ENCODE data around the gene NUP35. TPM values are rescaled to one million over a fixed set of nuclear protein-coding genes. Genes with fewer than 3 reads are reported as not detected.

NUP35 gene
- polyA plus RNA-seq, 2 of the 4 experiments (the other 2 are of a cell fraction): 39.6 to 45.9 TPM

DNA sequence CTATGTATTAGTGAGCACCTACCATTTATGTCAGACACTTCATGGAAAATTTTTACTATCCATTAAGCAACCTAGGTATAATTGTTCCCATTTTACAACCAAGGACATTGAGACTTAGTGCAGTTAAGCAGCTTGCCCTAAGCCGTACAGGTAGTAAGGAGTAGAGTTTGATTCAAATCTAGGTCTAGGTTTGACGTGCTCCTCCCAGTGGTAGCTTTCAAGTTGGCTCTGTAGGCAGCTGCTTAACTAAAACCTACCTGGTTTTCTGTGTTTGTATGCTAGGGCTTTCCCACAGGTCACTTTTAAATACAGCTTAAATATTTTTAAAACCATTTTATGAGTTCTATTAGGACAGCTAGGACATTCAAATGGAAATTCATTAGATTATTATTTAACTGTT lies 69.7 kb downstream of the NUP35 start:
- POLR2A ChIA-PET: no interaction called here
- FAIRE-seq: no peak

DNA sequence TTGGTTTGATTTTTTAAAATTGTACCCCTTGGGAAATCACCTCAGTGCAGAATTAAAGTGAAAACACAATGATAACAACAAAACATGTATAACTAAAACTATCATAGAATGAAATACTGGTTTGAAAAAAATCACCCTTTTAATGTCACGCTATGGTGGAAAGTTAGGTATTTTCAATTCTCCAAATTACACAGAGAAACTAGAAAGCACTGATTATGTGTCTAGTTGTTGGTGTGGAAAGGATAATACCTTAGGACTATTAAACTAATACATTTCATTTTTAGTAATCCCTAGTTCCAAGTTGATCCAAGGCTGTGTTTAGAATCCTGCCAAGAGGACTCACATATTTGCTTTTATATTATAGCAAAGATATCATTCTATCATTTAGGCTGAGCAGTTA lies 71.2 kb downstream of the NUP35 start:
- WGBS (ENCODE audit: missing lambda C conversion rate): 98% methylated on average over 1 of the region's 1 CpG
- CTCF ChIA-PET: no interaction called here
- FAIRE-seq: no peak

More for the DNA sequence above, 69.7 kb downstream of the NUP35 start:
- ATAC-seq (no peak), DNase-seq (ENCODE audit: low read depth in 1 of 2, low spot score in 1 of 2) (no peak)
- Histone ChIP-seq H3K9me3 (no peaks in the 10 kb centered on the region), H3K4me1 (no peaks in the 10 kb centered on the region), H3K4me2 (no peak overlapping the region), H3K4me3 (no peak overlapping the region), H3K27ac (no peak overlapping the region)
- CTCF ChIA-PET: interaction anchor here (0.6 kb wide), 1 partner anchor 37 kb away, joined by 3 read pairs; no protein-coding TSS in a partner anchor
- no peak for TF ChIP-seq ZFP36 (IDR thresholded peaks at IDR 0.05; ENCODE audit: borderline replicate concordance, partially characterized antibody)
- TF ChIP-seq, protein P1, sequence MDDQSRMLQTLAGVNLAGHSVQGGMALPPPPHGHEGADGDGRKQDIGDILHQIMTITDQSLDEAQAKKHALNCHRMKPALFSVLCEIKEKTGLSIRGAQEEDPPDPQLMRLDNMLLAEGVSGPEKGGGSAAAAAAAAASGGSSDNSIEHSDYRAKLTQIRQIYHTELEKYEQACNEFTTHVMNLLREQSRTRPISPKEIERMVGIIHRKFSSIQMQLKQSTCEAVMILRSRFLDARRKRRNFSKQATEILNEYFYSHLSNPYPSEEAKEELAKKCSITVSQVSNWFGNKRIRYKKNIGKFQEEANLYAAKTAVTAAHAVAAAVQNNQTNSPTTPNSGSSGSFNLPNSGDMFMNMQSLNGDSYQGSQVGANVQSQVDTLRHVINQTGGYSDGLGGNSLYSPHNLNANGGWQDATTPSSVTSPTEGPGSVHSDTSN (IDR thresholded peaks at IDR 0.05): no peak
- no peak for TF ChIP-seq POLR2AphosphoS2 (conservative IDR thresholded peaks at IDR 0.05; ENCODE audit: low read length)
- no peak for TF ChIP-seq NFE2L2 (conservative IDR thresholded peaks at IDR 0.05; ENCODE audit: low read length)
- no peak for TF ChIP-seq TP53 (CRISPR knock-in tag; IDR thresholded peaks at IDR 0.05)
- TF ChIP-seq RCOR1 (IDR thresholded peaks at IDR 0.05; ENCODE audit: low read depth, low read length): no peak
- TF ChIP-seq TFCP2L1 (CRISPR knock-in tag; IDR thresholded peaks at IDR 0.05): no peak
- TF ChIP-seq HOXB5 (CRISPR knock-in tag; IDR thresholded peaks at IDR 0.05): no peak
- TF ChIP-seq FOSL2 (IDR thresholded peaks at IDR 0.05): no peak
- TF ChIP-seq FOSL2 (CRISPR knock-in tag; IDR thresholded peaks at IDR 0.05): no peak
- no peak for TF ChIP-seq HEYL (CRISPR knock-in tag; IDR thresholded peaks at IDR 0.05)
- TF ChIP-seq BHLHE40 (IDR thresholded peaks at IDR 0.05; ENCODE audit: low read depth, low read length): no peak
- TF ChIP-seq FOXS1 (CRISPR knock-in tag; IDR thresholded peaks at IDR 0.05): no peak
- TF ChIP-seq, protein P2, sequence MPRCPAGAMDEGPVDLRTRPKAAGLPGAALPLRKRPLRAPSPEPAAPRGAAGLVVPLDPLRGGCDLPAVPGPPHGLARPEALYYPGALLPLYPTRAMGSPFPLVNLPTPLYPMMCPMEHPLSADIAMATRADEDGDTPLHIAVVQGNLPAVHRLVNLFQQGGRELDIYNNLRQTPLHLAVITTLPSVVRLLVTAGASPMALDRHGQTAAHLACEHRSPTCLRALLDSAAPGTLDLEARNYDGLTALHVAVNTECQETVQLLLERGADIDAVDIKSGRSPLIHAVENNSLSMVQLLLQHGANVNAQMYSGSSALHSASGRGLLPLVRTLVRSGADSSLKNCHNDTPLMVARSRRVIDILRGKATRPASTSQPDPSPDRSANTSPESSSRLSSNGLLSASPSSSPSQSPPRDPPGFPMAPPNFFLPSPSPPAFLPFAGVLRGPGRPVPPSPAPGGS (IDR thresholded peaks at IDR 0.05): no peak
- TF ChIP-seq NPAS2 (CRISPR knock-in tag; IDR thresholded peaks at IDR 0.05; ENCODE audit: borderline replicate concordance): no peak
- TF ChIP-seq, protein P3, sequence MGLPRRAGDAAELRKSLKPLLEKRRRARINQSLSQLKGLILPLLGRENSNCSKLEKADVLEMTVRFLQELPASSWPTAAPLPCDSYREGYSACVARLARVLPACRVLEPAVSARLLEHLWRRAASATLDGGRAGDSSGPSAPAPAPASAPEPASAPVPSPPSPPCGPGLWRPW (IDR thresholded peaks at IDR 0.05): no peak
- TF ChIP-seq, protein P4, sequence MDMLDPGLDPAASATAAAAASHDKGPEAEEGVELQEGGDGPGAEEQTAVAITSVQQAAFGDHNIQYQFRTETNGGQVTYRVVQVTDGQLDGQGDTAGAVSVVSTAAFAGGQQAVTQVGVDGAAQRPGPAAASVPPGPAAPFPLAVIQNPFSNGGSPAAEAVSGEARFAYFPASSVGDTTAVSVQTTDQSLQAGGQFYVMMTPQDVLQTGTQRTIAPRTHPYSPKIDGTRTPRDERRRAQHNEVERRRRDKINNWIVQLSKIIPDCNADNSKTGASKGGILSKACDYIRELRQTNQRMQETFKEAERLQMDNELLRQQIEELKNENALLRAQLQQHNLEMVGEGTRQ (IDR thresholded peaks at IDR 0.05): no peak
- 88% methylated on average over 2 of the region's 2 CpGs for WGBS (ENCODE audit: missing lambda C conversion rate)

More for the DNA sequence above, 71.2 kb downstream of the NUP35 start:
- DNase-seq (ENCODE audit: low read depth in 1 of 2, low spot score in 1 of 2): no peak
- H3K4me3 ChIP-seq: no peak overlapping the region
- no peaks in the 10 kb centered on the region for H3K4me1 ChIP-seq
- POLR2A ChIA-PET: no interaction called here
- no peaks in the 10 kb centered on the region for H3K9me3 ChIP-seq
- TF ChIP-seq TP53 (CRISPR knock-in tag; IDR thresholded peaks at IDR 0.05) (no peak), ZSCAN20 (CRISPR knock-in tag; IDR thresholded peaks at IDR 0.05) (no peak), HEYL (CRISPR knock-in tag; IDR thresholded peaks at IDR 0.05) (no peak), ZFP36 (IDR thresholded peaks at IDR 0.05; ENCODE audit: borderline replicate concordance, partially characterized antibody) (no peak), JUN (IDR thresholded peaks at IDR 0.05) (no peak), HOXB5 (CRISPR knock-in tag; IDR thresholded peaks at IDR 0.05) (no peak), CBX2 (IDR thresholded peaks at IDR 0.05; ENCODE audit: borderline replicate concordance, low read depth) (no peak), TFCP2L1 (CRISPR knock-in tag; IDR thresholded peaks at IDR 0.05) (no peak), RAD21 (conservative IDR thresholded peaks at IDR 0.05 in 1 of 2, IDR thresholded peaks at IDR 0.05 in 1 of 2) (no peak), RCOR1 (IDR thresholded peaks at IDR 0.05; ENCODE audit: low read depth, low read length) (no peak), EP300 (IDR thresholded peaks at IDR 0.05) (no peak), EHMT2 (IDR thresholded peaks at IDR 0.05; ENCODE audit: low read depth) (no peak), CHD2 (IDR thresholded peaks at IDR 0.05; ENCODE audit: low read length, partially characterized antibody) (no peak), CHD4 (IDR thresholded peaks at IDR 0.05; ENCODE audit: borderline replicate concordance) (no peak)
- TF ChIP-seq, protein P1 (IDR thresholded peaks at IDR 0.05): no peak
- TF ChIP-seq, protein P5, sequence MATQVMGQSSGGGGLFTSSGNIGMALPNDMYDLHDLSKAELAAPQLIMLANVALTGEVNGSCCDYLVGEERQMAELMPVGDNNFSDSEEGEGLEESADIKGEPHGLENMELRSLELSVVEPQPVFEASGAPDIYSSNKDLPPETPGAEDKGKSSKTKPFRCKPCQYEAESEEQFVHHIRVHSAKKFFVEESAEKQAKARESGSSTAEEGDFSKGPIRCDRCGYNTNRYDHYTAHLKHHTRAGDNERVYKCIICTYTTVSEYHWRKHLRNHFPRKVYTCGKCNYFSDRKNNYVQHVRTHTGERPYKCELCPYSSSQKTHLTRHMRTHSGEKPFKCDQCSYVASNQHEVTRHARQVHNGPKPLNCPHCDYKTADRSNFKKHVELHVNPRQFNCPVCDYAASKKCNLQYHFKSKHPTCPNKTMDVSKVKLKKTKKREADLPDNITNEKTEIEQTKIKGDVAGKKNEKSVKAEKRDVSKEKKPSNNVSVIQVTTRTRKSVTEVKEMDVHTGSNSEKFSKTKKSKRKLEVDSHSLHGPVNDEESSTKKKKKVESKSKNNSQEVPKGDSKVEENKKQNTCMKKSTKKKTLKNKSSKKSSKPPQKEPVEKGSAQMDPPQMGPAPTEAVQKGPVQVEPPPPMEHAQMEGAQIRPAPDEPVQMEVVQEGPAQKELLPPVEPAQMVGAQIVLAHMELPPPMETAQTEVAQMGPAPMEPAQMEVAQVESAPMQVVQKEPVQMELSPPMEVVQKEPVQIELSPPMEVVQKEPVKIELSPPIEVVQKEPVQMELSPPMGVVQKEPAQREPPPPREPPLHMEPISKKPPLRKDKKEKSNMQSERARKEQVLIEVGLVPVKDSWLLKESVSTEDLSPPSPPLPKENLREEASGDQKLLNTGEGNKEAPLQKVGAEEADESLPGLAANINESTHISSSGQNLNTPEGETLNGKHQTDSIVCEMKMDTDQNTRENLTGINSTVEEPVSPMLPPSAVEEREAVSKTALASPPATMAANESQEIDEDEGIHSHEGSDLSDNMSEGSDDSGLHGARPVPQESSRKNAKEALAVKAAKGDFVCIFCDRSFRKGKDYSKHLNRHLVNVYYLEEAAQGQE (IDR thresholded peaks at IDR 0.05): no peak
- TF ChIP-seq, protein P4 (IDR thresholded peaks at IDR 0.05): no peak
- TF ChIP-seq, protein P6, sequence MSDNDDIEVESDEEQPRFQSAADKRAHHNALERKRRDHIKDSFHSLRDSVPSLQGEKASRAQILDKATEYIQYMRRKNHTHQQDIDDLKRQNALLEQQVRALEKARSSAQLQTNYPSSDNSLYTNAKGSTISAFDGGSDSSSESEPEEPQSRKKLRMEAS (IDR thresholded peaks at IDR 0.05): no peak
- no peak overlapping the region for H3K27ac ChIP-seq
- no peak for ATAC-seq
- H3K4me2 ChIP-seq: no peak overlapping the region

Measured in A549 (cell line).